Astrocyte (in vitro differentiated cells and primary cell): ENCODE measurements around the gene COL15A1. TPM values are rescaled to one million over a fixed set of nuclear protein-coding genes. Genes with fewer than 3 reads are reported as not detected.

Experiments used
- DNase-seq: peaks from one replicate; pipeline ENCODE4 v3.0.0-alpha.2; 2010; ENCODE audit warnings: low read depth
- FAIRE-seq: peaks from 2 replicates; lab custom pipeline; 2011; peaks lifted over from hg19 to GRCh38; lab: Jason Lieb, UNC
- H2AFZ ChIP-seq: 2 replicates; pipeline ENCODE4 v1.6.0; 2012; ENCODE audit warnings: low read depth, low read length, inconsistent platforms
- H3K27ac ChIP-seq: 2 replicates; pipeline ENCODE4 v1.5.1; 2011; ENCODE audit warnings: low read depth, low read length, inconsistent platforms
- H3K27me3 ChIP-seq: 2 replicates; pipeline ENCODE4 v1.6.0; 2011; ENCODE audit warnings: low read length, inconsistent platforms; ENCODE audit not compliant: insufficient read depth
- H3K36me3 ChIP-seq: 2 replicates; pipeline ENCODE4 v1.5.1; 2011; ENCODE audit warnings: low read length, inconsistent platforms; ENCODE audit not compliant: insufficient read depth
- H3K4me1 ChIP-seq: 2 replicates; pipeline ENCODE4 v1.5.1; 2011; ENCODE audit warnings: low read length, inconsistent platforms; ENCODE audit not compliant: insufficient read depth
- H3K4me2 ChIP-seq: 2 replicates; pipeline ENCODE4 v1.6.0; 2012; ENCODE audit warnings: low read length, inconsistent platforms
- H3K4me3 ChIP-seq: 2 replicates; pipeline ENCODE4 v1.5.1; 2011; ENCODE audit warnings: low read depth, mild to moderate bottlenecking, low read length, inconsistent platforms; ENCODE audit not compliant: insufficient read depth
- H3K79me2 ChIP-seq: 2 replicates; pipeline ENCODE4 v1.6.0; 2012; ENCODE audit warnings: mild to moderate bottlenecking, low read length, inconsistent platforms; ENCODE audit not compliant: insufficient read depth
- H3K9ac ChIP-seq: 2 replicates; pipeline ENCODE4 v1.6.0; 2012; ENCODE audit warnings: mild to moderate bottlenecking, low read length, inconsistent platforms
- H3K9me3 ChIP-seq: 2 replicates; pipeline ENCODE4 v1.5.1; 2012; ENCODE audit warnings: low read depth, mild to moderate bottlenecking, low read length, inconsistent platforms; ENCODE audit not compliant: insufficient read depth
- H4K20me1 ChIP-seq: 2 replicates; pipeline ENCODE4 v1.6.0; 2012; ENCODE audit warnings: low read length, inconsistent platforms; ENCODE audit not compliant: insufficient read depth
- H3K27ac Mint-ChIP-seq: one replicate; pipeline ENCODE4 v1.8.0; 2021; ENCODE audit warnings: mild to moderate bottlenecking, mixed read lengths; ENCODE audit not compliant: unreplicated experiment
- H3K27me3 Mint-ChIP-seq: one replicate; pipeline ENCODE4 v1.8.0; 2021; ENCODE audit warnings: low read depth, mixed read lengths; ENCODE audit not compliant: unreplicated experiment
- H3K36me3 Mint-ChIP-seq: one replicate; pipeline ENCODE4 v1.8.0; 2021; ENCODE audit warnings: low read depth, mixed read lengths; ENCODE audit not compliant: unreplicated experiment
- H3K4me1 Mint-ChIP-seq: one replicate; pipeline ENCODE4 v1.8.0; 2021; ENCODE audit warnings: low read depth, mixed read lengths; ENCODE audit not compliant: unreplicated experiment
- H3K4me3 Mint-ChIP-seq: one replicate; pipeline ENCODE4 v1.8.0; 2021; ENCODE audit warnings: mild to moderate bottlenecking, moderate library complexity, mixed read lengths; ENCODE audit not compliant: unreplicated experiment
- H3K9me3 Mint-ChIP-seq: one replicate; pipeline ENCODE4 v1.8.0; 2021; ENCODE audit warnings: mild to moderate bottlenecking, mixed read lengths; ENCODE audit not compliant: unreplicated experiment
- CTCF ChIP-seq: IDR thresholded peaks from 2 replicates; pipeline ENCODE4 v1.5.1; 2011; ENCODE audit warnings: low read depth, mild to moderate bottlenecking, inconsistent platforms, low read length, moderate library complexity; ENCODE audit not compliant: insufficient read depth
- EZH2 ChIP-seq: IDR thresholded peaks from 2 replicates; pipeline ENCODE4 v1.6.1; 2012; ENCODE audit warnings: mild to moderate bottlenecking, low read length, inconsistent platforms; ENCODE audit not compliant: insufficient read depth
- total RNA-seq: library from RNA; stranded (reverse); gene quantifications from 2 replicates; pipeline ENCODE4 v1.2.1, GENCODE V29; 2021

Gene COL15A1
- total RNA-seq, 1 donor from 2014 or later = 5.6 TPM

GRCh38 chr9:98964201-98964600 is 20.5 kb downstream of the COL15A1 start:
- Mint-ChIP-seq H3K4me1 (peaks cover 8% of the 10 kb centered on the region), H3K9me3 (peaks cover 4% of the 10 kb centered on the region), H3K36me3 (peaks cover 4% of the 10 kb centered on the region), H3K27ac (no peak overlapping the region), H3K4me3 (no peak overlapping the region), H3K27me3 (peaks cover 19% of the 10 kb centered on the region)
- TF ChIP-seq CTCF = no peak
- Histone ChIP-seq H3K9me3 (no peaks in the 10 kb centered on the region), H3K27me3 (peaks cover 23% of the 10 kb centered on the region), H4K20me1 (no peaks in the 10 kb centered on the region), H2AFZ (no peak overlapping the region), H3K9ac (no peak overlapping the region), H3K4me1 (peaks cover 5% of the 10 kb centered on the region), H3K36me3 (no peaks in the 10 kb centered on the region), H3K79me2 (no peaks in the 10 kb centered on the region), H3K4me3 (no peak overlapping the region), H3K4me2 (no peak overlapping the region), H3K27ac (no peak overlapping the region)
- DNase-seq (no peak), FAIRE-seq (no peak)

- Mint-ChIP-seq H3K27ac (no peak overlapping the region), H3K27me3 (peaks cover 19% of the 10 kb centered on the region), H3K9me3 (peaks cover 4% of the 10 kb centered on the region), H3K4me3 (no peak overlapping the region), H3K4me1 (peaks cover 4% of the 10 kb centered on the region), H3K36me3 (peaks cover 4% of the 10 kb centered on the region)
- Histone ChIP-seq H3K4me3 (no peak overlapping the region), H3K4me2 (no peak overlapping the region), H3K79me2 (no peaks in the 10 kb centered on the region), H3K27ac (no peak overlapping the region), H3K4me1 (peaks cover 5% of the 10 kb centered on the region), H4K20me1 (no peaks in the 10 kb centered on the region), H3K9ac (no peak overlapping the region), H3K36me3 (no peaks in the 10 kb centered on the region), H2AFZ (no peak overlapping the region), H3K9me3 (no peaks in the 10 kb centered on the region), H3K27me3 (peaks cover 23% of the 10 kb centered on the region)
- FAIRE-seq (no peak), DNase-seq (no peak)
- TF ChIP-seq EZH2 (no peak), CTCF (no peak)
Observed at GRCh38 chr9:98964911-98965336, 21.2 kb downstream of the COL15A1 start.

GRCh38 chr9:98966676-98967075 is 23.0 kb downstream of the COL15A1 start:
- Mint-ChIP-seq H3K4me3 (no peak overlapping the region), H3K27ac (no peak overlapping the region), H3K9me3 (no peaks in the 10 kb centered on the region), H3K36me3 (peaks cover 4% of the 10 kb centered on the region), H3K27me3 (peaks cover 19% of the 10 kb centered on the region), H3K4me1 (peaks cover 16% of the 10 kb centered on the region)
- peaks cover 14% of the 10 kb centered on the region for H3K4me1 ChIP-seq
- no peak overlapping the region for H3K4me2 ChIP-seq
- H2AFZ ChIP-seq = no peak overlapping the region
- H4K20me1 ChIP-seq = no peaks in the 10 kb centered on the region
- no peak for TF ChIP-seq EZH2
- no peak for TF ChIP-seq CTCF
- H3K36me3 ChIP-seq = no peaks in the 10 kb centered on the region
- H3K27me3 ChIP-seq = peaks cover 11% of the 10 kb centered on the region
- H3K79me2 ChIP-seq = no peaks in the 10 kb centered on the region
- H3K4me3 ChIP-seq = no peak overlapping the region
- no peak overlapping the region for H3K9ac ChIP-seq
- no peaks in the 10 kb centered on the region for H3K9me3 ChIP-seq
- DNase-seq = no peak
- no peak for FAIRE-seq
- H3K27ac ChIP-seq = no peak overlapping the region
